NCI-H1694 (cell line): ENCODE data around the gene C7orf57.

Experiments
- DNase-seq: peaks from one replicate; lab custom pipeline; 2025; lab: John Stamatoyannopoulos, UW

Gene C7orf57

GRCh38 chr7:48109848-48110663 lies 74.7 kb downstream of the C7orf57 start:
- peak; percentile 51 for DNase-seq

GRCh38 chr7:48110868-48111267 lies 75.5 kb downstream of the C7orf57 start:
- DNase-seq = no peak
